Kidney capillary endothelial cell (primary cell): Measurements from ENCODE around the gene MLXIPL.
A peak's percentile ranks its signal among the peaks of the same experiment; 100 is the strongest.
"Not testable (repeated sequence)": the region's sequence is repeated elsewhere in the genome, so short reads cannot be mapped to it uniquely, and the experiment has no call there.

Experiments
- DNase-seq: peaks from one replicate; pipeline ENCODE4 v3.0.0-alpha.2; 2018; ENCODE audit warnings: low spot score

The MLXIPL gene

GRCh38 chr7:73577627-73578341 lies 46.5 kb downstream of the MLXIPL start:
- DNase-seq, result no peak

GRCh38 chr7:73573791-73574190 lies 50.5 kb downstream of the MLXIPL start:
- no peak for DNase-seq

DNA sequence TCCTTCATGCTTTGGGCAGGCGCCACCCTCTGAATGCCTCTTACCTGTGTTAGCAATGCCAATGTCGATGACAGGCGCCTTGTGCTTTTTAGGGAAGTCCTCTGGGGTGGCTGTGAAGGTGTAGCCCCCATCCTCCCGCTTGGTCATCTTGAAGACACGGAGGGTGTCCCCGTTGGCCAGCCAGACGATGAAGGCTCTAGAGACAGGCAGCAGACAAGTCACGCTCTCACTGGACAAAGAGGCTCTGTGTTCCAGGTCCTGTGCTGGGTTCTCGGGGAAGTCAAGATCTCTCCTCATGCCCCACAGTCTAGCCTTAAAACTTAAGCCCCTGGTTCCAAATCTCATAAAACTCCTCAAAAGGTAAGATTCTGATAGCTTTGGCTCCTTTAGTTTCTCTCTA lies 51.0 kb downstream of the MLXIPL start:
- DNase-seq, result no peak

GRCh38 chr7:73572767-73573186 lies 51.5 kb downstream of the MLXIPL start:
- no peak for DNase-seq

- no peak for DNase-seq
Observed at GRCh38 chr7:73570977-73571376, 53.3 kb downstream of the MLXIPL start.

DNA sequence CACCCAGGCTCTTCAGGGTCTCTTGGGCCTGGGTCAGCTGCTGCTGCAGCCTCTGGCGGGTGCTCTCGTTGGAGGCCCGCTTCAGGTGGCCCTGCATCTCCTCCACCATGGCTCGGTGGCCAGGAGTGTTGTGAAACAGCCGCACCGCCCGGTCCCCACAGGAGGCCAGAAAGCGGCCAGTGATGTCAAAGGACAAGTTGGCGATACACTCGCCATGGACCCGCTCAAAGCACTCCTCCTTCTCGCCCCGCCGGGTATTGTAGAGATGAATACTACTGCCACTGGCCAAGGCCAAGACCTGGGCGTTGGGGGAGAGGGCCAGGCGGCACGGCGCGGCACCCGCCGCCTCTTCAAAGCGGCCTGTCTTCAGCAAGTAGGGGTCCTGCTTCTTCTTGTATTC lies 53.8 kb downstream of the MLXIPL start:
- no peak for DNase-seq

DNA sequence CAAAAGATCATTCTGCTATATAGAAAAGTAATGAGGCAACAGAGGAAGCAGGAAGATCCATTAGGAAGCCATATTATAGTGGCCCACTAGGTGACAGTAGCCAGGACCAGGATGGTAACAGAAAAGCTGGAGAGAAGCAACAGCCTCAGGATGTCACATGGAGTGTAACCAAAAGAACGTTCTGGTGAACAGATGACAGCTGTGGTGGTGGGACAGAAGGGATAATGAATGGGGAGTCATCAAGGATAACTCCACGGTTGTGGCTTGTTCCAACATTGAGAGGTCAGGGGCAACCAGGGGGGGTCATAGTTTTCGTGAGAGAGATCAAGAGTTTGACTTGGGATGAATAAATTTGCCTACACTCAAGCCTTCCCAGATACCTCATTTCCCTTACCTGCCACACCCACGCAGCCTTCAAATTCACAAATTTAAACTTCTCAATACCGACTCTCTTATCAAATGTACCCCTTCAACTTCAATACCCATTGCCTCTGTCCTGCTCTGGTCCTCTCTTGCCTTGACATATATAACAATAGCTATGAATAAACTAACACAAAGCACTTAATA lies 55.2 kb downstream of the MLXIPL start:
- DNase-seq, result no peak

DNA sequence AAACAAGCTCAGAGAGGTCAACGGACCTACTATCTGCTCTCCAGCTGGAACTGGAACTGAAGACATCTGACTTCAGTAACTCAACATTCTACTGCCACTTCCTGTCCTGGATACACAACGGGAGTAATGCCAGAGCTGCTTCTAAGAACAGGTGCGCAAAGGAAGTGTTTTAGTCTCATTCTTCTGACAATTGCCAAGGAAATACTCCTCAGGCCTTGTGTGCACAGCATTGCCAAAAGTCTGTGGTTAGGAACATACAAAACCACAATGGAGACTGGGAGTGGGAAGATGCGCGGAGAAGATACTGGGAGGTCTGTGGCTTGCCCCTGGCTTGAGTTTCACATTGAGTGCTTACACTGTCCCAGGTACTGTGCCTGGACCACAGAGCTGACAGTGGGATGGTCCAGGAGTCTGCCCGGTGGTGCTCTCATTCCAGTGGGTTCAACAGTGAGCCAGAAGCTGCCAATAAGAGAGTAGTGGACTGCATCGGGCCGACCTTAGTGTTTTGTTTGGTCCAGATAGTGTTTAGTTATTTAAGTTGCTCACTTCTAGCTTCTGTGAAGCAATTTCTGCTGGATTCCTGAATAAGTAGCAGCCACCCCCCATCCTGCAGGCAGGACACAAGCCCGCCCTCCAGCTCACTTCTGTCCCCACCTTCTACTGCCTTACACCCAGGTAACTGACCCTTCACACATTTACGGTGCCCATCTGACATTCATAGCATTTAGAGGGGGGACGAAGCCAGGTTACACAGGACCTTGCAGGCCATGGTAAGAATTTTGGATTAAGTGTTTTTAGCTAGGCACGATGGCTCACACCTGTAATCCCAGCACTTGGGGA lies 56.3 kb downstream of the MLXIPL start:
- DNase-seq, result no peak

DNA sequence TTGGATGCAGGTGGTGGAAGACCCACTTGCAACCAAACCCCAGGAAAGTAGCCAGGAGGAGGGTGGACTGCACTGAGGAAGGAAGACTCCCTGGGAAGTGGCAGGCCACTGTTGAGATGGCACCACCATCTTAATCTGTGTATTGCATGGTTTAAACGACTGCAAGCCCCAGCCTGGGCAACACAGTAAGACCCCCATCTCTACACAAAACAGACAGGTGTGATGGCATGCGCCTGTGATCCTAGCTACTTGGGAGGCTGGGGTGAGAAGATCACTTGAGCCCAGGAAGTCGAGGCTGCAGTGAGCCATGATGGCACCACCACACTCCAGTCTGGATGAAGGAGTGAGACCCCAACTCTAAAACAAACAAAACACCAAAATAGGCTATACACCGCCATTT lies 57.2 kb downstream of the MLXIPL start:
- DNase-seq, result no peak

- DNase-seq, result not testable (repeated sequence)
Observed at GRCh38 chr7:73566431-73566830, 57.9 kb downstream of the MLXIPL start.

DNA sequence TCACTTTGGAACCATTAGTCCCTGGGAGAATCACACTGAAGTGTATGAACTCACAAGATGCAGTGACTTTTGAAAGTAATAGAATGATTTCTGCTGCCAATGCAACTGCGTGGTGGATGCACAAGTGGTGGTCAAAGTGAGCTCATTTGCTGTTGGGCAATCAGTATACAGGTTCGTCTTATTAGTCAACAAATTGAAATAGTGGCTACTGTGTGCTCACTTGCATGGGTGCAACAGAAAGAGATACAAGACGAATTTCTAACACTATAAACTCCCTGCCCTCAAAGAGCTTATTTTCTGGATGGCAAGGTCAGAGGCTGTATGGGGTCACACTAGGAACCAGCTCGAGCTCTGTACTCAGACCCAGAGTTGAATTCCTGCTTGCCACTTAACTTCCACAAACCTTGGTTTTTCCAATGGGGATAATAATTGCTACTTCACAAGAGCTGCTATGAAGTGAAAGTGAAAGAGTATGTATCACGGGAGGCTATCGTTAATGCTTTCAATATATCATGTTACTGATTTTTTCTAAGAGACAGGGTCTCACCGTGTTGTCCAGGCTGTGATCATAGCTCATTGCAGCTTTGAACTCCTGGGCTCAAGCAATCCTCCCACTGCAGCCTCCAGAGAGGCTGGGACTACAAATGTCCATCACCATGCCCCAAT lies 58.5 kb downstream of the MLXIPL start:
- DNase-seq, result no peak

- DNase-seq, result peak; percentile 65
Observed at GRCh38 chr7:73560109-73560835, 64.0 kb downstream of the MLXIPL start.

DNA sequence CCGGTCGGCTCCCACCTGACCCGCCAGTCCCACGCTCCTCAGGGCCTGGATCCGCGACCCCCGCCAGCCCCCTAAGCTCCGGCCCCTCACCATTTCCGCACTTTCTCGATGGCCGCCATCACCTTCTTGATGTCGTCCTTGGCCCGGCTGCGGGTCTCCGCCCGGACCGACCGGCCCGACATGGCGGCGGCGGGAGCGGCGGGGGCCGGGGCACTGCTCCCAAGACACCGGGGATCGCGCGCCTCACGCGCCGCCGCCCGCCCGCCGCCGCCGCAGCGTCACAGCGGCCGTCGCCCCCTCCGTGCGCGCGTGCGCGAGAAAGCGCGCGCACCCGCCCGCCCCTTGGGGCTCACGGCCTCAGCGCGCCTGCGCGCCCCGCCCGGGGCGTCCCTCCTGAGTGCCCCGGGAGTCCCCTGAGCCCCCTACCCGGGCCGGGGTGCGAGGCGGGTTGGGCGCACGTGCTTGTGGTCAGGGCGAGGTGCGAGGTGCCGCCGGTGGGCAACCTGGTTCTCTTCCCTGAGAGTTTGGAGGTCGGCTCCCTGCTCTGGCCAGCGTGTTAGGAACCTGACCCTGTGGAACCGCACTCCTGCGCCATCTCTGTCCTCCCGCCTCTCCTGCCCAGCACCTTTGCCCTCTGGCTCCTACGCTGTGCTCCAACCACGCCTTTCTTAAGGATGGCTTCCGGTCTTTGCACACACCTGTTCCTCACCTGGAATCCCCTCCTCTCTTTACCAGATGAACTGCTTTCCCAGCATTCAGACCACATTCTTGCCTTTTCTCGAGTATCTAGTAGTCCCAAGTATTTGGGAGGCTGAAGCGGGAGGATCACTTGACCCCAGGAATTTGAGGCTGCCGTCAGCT lies 66.7 kb downstream of the MLXIPL start, which contains the start of gene BCL7B:
TSS of gene BCL7B (minus strand) at position 294 of the 861 bp plus-strand sequence. CDS start at position 182, 112 bp downstream.
- peak; percentile 64 for DNase-seq

DNA sequence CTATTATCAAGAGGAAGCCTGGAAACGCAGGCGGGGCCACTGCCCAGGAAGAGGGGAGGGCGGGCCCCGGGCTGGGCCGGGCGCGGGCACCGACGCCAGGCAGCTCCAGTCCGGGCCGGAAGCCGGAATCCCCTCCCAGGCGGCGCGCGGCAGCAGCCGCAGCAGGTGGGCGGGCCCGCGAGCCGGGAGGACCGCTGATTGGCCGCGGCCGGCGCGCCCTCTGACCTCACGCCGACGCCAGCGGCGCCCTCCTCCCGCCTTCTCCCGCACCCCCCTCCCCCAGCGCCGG lies 67.3 kb downstream of the MLXIPL start:
- peak; percentile 95 for DNase-seq

GRCh38 chr7:73556208-73557107 lies 67.9 kb downstream of the MLXIPL start:
- no peak for DNase-seq

DNA sequence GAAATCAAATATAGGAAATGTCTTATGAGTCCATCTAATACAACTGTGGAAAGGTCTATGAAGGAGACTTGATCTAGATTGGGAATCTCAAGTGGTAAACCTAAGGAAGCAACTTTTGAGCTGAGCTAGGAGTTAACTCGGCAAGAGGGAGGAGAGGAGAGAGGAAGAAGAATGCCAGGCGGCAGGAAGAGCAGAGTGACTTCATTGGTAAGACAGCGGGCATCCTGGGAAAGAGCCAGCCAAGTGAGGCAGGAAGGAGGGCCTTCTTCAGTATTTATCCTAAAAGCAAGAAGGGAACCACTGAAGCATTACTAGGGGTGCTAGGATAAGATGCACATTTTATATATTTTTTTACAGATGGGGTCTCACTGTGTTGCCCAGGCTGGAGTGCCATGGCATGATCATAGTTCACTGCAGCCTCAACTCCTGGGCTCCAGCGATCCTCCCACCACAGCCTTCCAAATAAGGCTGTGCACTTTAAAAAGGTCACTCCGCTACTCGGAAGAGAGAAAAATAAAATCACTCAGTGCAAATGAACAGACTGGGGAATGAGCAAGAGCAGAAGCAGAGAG lies 68.8 kb downstream of the MLXIPL start:
- DNase-seq, result no peak

DNA sequence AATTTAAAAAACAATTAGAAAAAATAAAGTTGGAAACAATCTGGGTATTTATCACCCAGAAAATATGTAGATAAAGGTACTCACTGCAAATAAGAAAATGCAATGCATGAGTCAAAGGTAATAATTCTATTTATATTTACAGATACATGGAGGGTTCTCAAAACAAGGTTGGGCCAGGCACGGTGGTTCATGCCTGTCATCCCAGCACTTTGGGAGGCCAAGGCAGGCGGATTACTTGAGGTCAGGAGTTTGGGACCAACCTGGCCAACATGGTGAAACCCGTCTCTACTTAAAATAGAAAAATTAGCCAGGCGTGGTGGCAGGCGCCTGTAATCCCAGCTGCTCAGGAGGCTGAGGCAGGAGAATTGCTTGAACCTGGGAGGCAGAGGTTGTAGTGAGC lies 74.2 kb downstream of the MLXIPL start:
- DNase-seq, result not testable (repeated sequence)

GRCh38 chr7:73549176-73549575 lies 75.1 kb downstream of the MLXIPL start:
- DNase-seq, result no peak

DNA sequence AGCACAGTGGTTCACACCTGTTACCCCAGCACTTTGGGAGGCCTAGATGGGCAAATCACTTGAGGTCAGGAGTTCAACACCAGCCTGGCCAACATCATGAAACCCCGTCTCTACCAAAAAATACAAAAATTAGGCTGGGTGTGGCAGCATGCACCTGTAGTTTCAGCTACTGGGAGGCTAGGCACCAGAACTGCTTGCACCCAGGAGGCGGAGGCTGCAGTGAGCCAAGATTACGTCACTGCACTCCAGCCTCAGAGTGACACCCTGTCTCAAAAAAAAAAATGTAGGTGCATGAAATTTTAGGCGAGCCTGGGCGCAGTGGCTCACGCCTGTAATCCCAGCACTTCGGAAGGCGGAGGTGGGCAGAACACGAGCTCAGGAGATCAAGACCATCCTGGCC lies 76.5 kb downstream of the MLXIPL start:
- no peak for DNase-seq

DNA sequence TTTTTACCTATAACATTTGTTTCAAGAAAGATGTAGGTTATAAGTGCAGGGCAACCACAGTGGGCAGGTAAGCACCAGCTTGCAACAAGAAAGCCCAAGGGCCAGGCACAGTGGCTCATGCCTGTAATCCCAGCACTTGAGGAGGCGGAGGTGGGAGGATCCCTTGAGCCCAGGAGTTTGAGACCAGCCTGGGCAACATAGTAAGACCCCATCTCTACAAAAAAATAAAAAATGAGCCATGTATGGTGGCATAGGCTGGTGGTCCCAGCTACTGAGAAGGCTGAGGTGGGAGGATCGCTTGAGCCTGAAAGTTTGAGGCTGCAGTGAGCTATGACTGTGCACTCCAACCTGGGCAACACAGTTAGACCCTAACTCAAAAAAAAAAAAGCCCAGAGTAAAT lies 79.6 kb downstream of the MLXIPL start:
- no peak for DNase-seq
